ENCODE data around the gene BACH2.
"Not testable (repeated sequence)": the region's sequence is repeated elsewhere in the genome, so short reads cannot be mapped to it uniquely, and the experiment has no call there.

The BACH2 gene

DNA sequence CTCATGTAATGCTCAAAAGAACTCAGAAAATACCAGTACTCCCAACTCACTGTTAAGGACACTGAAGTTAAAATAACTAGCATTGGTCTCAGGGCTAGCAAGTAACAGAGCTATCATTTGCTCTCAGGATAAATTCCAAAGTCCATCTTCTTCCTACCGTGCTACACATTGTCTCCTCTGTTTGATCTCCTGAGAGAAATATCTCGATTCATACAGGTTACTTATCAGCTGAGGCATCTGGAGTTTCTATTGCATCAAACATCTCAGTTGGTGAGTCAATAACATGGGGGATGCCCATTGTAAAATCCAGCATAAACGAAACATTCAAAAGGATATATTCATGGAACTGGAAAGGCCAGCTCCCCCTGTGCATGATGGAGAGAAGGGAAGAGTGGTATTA is 147.4 kb downstream of the BACH2 start:
- DNase-seq: no peak

DNA sequence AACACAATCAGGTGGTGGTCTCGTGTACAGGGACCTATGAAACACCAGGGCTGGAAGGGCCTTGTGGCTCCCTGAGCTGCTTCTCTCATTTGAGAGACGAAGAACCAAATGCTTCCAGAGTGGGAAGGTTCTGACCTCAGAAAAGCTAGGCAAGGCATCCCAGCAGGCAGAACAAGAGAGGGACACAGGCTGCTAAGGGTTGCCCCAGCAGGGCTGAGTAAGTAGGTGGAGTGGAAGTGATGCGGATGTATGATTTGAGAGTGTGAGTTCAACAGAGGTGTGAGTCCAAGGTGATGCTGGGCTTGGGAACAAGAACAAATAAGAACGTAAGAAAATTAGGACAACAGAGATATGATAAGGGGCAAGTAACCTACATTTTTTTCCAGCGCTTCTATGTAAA is 147.8 kb downstream of the BACH2 start:
- DNase-seq: no peak

DNA sequence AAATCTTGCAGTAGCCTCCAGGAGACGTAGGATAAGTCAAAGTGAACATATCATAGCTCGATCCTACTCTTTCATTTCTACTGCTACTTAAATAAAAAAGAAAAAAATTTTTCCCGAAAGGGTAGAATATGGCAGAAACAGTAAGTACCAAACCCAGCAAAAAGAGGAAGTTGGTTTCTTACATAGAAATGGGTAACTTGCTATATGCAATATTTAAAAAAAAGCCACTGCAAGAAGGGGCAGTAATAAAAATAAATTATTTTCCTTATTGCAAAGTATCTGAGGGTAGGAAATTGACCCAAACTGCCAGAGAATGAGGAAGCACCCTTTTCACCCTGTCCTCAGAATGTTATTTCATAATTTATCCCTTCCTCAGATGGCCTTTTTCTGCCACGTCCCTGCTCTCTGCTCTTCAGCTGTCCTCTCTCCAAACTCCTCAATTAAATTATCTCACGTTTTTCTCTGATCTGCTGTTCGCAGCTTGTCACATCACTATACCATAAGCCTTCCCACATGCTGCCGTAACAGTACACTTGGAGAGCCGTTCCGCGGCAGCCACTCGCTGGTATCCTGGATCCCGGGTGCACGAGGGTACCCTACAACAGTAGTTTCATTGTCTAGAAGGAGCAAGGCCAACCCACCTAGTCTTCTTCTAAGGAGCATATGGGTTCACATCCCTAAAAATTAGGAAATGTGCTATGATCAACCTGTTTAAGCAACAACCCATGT is 149.6 kb downstream of the BACH2 start:
- DNase-seq: no peak

DNA sequence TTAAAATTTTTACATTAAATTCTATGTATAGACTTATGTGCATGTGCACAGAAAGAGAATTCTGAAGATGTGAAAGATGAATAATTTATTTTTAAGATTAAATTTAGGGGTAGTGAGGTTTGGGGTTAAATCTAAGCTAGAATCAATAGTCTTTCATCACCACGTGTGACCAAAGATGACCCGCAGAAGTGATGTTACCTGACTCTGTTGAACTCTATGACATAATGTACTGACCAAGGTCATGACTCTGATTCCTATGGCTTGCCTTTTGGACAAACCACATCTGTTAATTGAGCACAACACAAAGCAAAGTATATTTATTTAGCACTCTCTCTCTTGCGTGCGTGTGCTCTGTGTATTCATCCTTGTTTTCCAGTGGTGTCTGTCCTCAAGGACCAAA is 150.6 kb downstream of the BACH2 start:
- DNase-seq: no peak

DNA sequence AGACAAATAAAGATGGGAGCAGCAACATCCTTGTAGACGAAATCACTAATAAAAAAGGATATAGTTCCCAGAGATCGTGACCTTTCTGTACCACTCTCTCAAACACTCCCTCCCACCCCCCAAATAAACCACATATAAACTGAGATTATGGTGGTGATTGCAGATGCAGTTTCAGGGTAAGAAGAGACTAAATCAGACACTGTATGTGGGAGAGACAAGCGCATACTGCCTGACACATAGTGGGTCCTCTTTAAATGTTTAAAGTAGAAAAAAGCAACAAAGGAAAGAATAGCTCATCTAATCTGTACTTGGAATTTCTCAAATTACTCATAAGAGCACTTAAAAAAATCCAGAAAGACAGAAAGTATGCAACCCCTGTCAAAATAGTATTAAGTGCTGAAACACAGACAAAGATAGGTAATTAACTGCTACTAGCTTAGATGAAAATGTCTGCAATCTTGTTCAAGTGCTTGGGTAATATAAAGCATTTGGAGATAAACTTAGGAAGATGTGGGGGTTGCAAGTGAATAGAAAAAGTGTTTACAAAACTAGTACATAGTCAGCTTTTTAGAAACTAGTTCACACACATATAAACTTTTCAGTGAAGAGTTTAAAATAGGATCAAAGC is 151.6 kb downstream of the BACH2 start:
- no peak for DNase-seq

DNA sequence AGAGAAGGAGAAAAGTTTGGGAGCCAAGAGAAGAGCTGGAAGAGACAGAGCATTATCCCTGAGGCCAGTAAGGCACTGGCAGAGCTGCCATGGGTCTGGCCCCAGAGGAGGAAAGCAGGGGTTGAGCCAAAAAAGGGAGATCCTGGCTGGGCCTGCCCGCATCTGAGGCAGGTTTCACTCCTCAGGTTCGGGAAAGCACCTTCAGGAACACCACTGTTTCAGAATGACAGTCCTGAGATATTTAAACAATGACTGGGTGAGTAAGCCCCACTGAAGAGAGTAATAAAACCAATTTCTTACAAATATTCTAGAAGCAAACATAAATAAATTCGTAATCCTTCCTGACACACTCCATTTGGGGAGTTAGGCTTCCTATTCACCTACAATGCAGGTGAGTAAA is 152.2 kb downstream of the BACH2 start:
- DNase-seq: no peak

DNA sequence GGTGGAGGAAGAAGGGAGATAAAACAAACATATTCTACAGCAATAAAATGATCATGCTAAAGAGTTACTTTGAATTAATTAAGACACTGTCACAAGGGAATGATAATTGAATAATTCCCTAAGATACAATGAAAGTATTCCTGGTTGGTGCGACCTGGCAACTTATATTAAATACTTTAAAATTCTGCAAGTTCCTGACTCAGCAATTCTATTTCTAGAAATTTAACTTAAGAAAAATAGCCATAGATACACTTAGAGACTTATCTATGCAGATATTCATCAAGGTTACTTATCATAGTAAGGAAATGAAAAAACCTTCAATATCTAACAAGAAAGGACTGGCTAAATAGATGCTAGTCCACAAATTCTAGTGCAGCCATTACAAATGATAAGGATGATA is 156.0 kb downstream of the BACH2 start:
- DNase-seq: no peak

DNA sequence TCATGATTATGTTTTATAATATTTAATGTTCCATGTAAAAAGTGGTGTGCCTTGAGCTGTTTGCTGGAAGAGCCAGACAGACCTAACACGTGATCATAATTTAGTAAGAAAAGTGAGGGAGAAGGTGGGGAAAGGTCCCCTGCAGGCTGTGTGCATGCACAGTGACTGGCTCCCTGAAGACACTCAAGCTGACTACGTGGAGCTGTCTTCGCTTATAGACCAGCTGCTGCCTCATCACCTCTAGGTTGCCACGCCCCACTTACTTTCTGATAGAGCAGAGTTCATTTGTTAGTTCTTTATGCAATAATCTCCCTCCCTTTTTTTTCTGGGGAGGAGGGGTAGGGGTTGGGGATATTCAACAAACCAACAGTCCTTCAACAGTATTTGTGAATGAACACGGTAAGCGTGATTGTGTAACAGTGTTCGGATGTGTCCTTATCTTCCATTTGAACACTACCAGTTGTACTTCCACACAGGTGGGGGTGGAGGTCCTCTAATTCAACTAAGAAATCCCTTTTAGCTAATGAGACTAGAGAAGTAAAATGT is 157.3 kb downstream of the BACH2 start:
- DNase-seq: no peak

DNA sequence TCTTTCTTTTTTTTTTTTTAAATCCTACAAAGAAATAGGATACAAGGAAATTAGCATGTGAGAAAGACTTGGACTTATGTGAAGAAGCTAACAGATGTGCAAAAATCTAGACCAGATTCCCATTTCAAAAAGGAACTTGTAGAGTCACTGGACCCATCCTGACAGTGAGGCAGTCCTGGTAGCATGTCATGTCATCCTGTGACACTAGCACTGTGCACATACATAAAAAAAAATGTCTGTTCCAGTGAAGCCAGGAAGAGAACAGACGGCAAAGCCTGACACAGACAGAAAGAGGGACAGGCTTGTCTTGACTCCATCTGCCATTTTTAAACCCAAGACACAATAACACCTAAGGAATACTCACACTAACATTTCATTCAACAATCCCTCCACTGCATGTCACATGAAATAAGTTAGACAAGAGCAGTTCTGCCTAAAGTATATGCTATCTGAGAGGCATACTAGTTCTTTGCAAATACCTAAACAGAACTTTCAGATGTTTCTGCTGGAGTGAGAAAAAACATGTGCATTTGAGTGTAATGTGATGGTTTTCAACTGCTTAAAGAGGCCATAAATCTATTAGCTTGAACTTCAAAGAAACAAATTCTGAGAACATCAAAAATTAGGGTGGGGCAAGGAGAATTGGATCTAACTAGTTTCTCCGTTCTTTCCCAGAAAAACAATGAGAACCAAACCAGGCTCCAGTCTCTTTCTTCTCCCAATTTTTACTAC is 159.6 kb downstream of the BACH2 start:
- no peak for DNase-seq

DNA sequence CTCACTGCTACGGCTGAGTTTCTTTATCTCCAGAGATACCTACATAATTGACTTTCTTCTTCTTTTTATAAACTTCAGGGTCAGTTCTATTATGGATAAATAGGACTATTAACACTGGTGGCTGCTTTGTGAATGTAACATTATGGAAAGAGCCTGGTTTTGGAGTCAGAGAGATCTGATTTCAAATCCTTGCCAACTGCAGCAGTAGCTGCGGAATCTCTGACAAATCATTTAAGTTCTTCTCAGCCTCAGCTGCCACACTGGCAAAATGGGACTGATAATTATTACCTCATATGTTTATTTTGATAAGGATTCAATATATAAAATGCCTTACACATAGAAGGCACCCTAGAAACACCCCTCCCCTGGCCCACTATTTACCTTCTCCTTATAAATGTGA is 160.5 kb downstream of the BACH2 start:
- DNase-seq: no peak

DNA sequence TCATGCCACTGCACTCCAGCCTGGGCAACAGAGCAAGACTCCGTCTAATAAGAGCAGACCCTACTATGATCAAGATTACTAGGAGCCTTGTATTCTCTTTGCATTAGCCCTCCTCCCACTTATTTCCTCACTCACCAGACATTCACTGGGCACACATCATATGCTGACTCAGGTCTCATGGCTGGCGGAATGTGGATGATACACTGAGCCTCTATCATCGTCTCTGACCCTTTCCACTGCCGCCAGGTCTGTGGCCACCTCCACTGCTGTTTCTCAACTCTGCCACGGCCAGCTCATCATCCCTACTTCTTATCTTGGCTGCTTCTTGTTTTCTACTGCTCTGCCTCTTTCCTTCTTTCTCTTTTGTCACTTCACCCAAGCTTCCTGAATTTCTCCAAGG is 161.0 kb downstream of the BACH2 start:
- DNase-seq: no peak

DNA sequence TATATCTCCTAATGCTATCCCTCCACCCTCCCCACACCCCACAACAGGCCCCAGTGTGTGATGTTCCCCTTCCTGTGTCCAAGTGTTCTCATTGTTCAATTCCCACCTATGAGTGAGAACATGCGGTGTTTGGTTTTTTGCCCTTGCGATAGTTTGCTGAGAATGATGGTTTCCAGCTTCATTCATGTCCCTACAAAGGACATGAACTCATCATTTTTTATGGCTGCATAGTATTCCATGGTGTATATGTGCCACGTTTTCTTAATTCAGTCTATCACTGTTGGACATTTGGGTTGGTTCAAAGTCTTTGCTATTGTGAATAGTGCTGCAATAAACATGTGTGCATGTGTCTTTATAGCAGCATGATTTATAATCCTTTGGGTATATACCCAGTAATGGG is 163.0 kb downstream of the BACH2 start:
- not testable (repeated sequence) for DNase-seq

DNA sequence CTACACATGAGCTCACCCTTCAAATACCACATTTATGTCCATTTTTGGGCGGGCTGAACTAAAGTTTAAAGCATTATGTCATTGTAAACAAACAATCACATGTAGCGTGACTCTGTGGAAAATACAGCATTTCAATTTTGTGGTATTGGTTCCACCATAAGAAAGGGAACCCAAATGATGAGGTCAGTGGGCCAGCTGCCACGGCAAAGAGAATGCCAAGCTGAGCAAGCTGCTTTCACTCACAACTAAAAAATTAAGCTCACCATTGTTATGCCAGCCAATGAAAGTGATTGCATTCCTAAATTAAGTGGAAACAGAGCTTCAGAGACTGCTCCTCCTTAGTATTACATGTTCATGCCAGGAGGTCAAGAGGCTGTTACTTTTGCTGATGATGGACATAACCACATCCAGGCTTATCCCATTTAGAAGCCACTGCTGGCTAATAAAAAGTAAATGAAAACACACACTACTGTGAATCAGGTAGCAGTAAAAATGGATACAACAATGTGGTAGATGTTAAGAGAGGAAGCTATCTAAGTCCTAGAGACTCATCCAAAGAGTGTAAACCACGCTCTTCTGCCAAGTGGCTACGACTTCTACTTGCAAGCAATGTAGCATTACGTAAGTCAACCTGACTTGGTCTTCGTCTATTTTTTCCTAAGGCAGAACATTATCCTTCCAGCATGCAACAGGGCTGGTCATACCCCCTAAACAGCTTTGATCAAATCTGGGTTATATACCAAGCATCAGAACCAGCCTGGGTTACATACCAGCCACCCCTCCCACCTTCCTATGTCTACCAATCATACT is 164.8 kb downstream of the BACH2 start:
- no peak for DNase-seq

DNA sequence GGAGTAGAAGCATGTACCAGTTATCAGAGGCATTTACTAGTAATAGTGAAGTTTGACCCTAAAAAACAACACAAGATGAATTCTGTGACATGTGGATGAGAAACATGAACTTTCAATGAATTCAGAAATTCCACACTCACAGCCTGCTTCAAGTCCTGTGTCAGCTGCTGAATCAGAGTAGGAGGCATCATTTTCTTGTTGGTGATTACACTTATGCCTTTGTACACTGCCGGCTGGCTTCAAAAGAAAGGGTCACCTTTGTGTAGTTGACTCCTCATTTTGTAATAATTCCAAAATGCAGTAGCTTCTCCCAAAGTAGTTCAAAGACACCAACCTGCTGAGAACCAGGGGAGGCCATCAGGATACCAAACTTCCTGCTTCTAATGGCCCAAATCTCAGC is 165.5 kb downstream of the BACH2 start:
- DNase-seq: no peak

DNA sequence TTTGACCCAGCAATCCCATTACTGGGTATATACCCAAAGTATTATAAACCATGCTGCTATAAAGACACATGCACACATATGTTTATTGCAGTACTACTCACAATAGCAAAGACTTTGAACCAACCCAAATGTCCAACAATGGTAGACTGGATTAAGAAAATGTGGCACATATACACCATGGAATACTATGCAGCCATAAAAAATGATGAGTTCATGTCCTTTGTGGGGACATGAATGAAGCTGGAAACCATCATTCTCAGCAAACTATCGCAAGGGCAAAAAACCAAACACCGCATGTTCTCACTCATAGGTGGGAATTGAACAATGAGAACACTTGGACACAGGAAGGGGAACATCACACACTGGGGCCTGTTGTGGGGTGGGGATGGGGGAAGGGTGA is 168.0 kb downstream of the BACH2 start:
- DNase-seq: not testable (repeated sequence)

DNA sequence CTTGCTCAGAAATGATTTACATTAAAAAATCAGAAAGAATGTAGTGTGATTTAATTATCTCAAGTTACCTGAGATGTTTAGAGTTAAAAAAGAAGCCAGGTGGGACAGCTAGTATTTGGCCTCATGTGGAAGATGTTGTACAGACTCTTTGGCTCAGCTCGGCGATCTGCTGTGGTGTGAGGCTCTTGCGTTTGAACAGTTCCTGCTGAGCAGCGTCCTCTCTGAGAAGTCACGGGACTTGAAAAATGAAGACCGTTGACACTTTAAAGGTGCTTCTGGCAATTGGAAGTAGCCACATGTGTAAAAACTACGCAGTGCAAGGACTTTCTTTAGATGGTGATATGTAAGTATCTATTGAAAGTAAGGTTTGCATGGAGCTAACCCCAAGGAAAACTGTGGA is 169.0 kb downstream of the BACH2 start:
- DNase-seq: no peak

DNA sequence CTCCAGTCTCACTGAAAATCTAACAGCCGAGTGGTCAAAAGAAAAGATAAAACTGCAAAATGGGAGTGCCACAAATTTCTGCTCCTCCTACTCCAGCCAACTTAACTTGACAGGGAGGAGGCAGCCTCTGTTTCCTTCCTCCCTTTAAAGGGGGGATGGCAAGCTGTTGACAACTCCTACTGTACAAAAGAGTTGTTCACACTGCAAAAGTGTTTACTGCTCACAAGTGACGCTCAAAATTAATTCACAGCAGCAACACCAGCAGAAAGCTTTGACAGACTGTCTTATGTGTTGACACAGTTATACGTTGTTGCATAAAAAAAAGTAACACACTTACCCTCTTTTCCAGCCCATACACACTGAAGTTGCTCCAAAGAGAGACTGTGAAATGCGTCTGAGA is 169.8 kb downstream of the BACH2 start:
- DNase-seq: no peak

DNA sequence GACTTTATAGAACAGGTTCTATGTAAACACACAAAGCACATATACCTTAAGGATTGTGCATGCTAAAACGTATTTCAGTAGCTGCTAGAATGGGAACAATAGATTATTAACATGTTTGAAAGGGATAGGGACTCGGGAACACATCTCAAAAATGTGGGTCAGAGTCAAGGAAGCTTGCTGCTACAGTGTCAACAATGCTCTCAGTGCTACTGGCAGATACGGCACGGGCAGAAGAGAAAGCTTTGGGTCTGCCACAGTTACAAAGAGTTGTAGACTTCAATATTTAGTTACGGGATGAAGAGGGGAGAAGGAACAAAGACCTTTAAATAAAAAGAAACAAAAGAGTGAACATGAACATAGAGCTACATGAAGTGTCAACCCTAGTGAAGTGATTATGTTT is 170.5 kb downstream of the BACH2 start:
- DNase-seq: no peak

DNA sequence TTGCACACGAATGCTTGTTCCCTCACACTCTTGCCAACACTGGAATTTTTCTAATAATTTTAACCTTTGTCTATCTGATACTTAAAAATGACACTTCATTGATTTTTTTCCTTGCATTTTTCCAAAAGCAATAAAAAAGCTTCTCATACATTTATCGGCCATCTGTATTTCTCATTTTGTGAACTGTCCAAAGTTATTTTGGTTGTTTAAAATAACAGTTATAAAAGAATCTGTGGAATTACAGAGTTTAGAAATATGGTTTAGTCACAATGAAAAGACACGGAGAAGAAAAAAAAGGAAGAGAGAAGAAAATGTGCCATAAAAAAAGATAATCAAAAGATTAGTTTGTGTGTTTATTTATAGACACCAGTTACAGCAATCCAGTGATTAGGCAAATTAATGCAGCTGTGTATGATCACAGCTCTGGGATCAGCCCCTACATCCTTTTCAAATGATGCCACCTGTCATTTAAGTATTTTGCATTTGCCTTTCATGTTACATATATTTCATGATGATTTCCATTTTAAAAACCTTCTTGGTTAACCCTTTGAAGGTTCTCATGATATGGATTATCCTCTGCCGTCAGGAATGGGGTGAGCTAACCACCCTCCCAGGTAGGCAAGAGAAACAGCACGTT is 171.7 kb downstream of the BACH2 start:
- no peak for DNase-seq

DNA sequence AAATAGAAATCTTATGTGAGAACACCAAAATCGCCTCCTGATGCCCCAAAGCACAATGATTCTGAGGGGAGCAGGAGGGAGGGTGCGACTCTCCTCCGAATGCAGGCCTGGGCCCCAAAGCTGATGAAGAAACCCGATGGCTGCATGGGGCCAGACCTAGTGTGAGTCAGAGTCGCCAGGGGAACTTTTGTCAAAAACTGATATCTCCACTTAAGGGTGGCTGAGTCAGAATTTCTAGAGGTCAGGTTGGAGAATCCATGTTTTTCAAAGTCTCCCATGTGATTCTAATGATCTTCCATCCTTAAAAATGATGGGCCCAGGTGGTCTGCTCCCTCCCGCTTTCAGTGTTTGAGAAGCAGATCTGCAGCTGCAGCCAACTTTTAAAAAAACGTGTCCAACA is 172.8 kb downstream of the BACH2 start:
- no peak for DNase-seq

DNA sequence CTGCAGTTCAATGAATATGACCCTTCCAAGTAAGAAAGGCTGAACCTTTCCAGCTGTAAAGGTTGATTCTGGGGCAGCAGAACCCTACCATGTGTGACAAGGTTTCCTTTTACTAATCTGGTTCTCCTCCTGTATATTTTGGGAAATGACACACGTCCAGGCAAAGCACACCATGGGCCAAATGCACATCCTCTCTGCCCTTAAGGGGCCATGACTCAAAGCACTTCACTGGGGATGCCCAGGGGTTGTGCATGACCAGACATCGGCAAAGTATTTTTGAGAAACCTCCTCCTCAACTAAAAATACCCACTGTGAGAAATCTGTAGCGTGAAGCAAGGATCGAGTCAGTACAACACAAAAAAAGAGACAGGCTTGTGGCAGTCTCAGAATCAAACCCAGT is 174.7 kb downstream of the BACH2 start:
- no peak for DNase-seq

DNA sequence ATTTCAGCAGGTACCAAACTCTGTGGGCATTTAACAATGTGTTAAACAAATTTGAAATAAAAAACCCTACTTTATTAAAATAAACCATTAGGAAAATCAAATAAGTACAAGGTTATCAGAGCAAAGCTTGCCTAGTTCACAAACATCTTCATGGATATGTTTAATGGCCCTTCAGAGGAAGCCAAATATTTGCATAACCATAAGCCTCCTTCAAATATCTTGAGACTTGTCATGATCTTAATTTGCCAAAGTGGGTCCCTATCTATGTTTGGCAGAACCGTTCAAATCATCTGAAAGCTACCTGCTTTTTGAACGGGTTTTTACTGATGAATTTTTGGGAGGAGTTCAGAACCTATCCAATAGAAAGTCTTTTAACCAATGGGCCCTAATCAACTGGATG is 176.3 kb downstream of the BACH2 start:
- DNase-seq: no peak

DNA sequence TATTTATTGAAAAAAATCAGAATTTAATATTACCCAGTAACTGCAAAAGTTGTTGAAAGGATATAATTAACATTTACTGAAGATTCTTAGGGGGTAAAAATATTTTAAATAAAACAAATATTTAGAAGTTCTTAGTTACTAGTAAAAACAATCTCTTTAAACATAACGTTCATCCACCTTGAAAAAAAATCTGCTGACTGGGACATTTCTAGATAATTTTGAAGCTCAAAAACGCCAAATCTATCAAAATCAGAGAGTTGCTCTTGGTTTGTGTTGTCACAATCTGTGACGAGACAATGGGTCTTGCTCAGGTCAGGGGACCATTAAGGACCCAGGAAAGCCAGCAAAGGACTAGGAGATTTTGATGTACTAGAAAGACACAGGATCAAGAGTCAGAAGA is 177.0 kb downstream of the BACH2 start:
- no peak for DNase-seq
